Nephron progenitor cell (in vitro differentiated cells): Measurements from ENCODE around the gene TUBAL3.

Source experiments
- DNase-seq: peaks from one replicate; pipeline ENCODE4 v3.0.0; 2021
- H3K27ac Mint-ChIP-seq: 2 replicates; pipeline ENCODE4 v1.8.0; 2021; ENCODE audit warnings: mild to moderate bottlenecking, moderate library complexity, mixed read lengths
- H3K27me3 Mint-ChIP-seq: 2 replicates; pipeline ENCODE4 v1.8.0; 2021; ENCODE audit warnings: mild to moderate bottlenecking, low read depth, mixed read lengths; ENCODE audit not compliant: poor library complexity
- H3K36me3 Mint-ChIP-seq: 2 replicates; pipeline ENCODE4 v1.8.0; 2021; ENCODE audit warnings: low read depth, mixed read lengths
- H3K4me1 Mint-ChIP-seq: 2 replicates; pipeline ENCODE4 v1.8.0; 2021; ENCODE audit warnings: mixed read lengths
- H3K4me3 Mint-ChIP-seq: 2 replicates; pipeline ENCODE4 v1.8.0; 2021; ENCODE audit warnings: mild to moderate bottlenecking, moderate library complexity, mixed read lengths
- H3K9me3 Mint-ChIP-seq: 2 replicates; pipeline ENCODE4 v1.8.0; 2021; ENCODE audit warnings: mild to moderate bottlenecking, moderate library complexity, mixed read lengths
- TF ChIP-seq, protein P1 (sequence below): fragments of 200-600 bp; sonication (generic); IDR thresholded peaks from 2 replicates; pipeline ENCODE4 v1.5.0; 2021; ENCODE audit warnings: antibody characterized with exemption

The TUBAL3 gene

DNA sequence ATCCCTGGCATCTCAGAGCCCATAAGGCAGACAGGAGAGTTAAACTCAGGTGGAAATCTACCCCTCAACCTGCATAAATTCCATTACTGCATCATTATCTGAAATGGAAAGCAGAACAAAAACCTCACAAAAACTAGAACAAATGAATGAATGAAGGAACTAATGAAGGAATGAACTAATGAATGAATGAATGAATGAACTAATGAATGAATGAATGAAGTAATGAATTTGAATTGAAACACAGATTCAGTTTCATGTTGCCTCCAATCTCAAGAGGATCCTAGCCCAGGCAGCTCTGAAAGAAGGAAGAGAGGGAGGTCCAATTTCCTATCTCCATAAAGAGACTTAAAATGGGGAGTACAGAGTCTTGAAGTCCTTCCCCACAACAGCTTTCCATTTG is 41.8 kb downstream of the TUBAL3 start:
- TF ChIP-seq, protein P1, sequence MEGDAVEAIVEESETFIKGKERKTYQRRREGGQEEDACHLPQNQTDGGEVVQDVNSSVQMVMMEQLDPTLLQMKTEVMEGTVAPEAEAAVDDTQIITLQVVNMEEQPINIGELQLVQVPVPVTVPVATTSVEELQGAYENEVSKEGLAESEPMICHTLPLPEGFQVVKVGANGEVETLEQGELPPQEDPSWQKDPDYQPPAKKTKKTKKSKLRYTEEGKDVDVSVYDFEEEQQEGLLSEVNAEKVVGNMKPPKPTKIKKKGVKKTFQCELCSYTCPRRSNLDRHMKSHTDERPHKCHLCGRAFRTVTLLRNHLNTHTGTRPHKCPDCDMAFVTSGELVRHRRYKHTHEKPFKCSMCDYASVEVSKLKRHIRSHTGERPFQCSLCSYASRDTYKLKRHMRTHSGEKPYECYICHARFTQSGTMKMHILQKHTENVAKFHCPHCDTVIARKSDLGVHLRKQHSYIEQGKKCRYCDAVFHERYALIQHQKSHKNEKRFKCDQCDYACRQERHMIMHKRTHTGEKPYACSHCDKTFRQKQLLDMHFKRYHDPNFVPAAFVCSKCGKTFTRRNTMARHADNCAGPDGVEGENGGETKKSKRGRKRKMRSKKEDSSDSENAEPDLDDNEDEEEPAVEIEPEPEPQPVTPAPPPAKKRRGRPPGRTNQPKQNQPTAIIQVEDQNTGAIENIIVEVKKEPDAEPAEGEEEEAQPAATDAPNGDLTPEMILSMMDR = no peak
- Mint-ChIP-seq H3K36me3 (no peaks in the 10 kb centered on the region), H3K27ac (no peak overlapping the region), H3K4me1 (peaks cover 50% of the 10 kb centered on the region), H3K27me3 (peaks cover 19% of the 10 kb centered on the region), H3K9me3 (peaks cover 13% of the 10 kb centered on the region), H3K4me3 (no peak overlapping the region)
- DNase-seq = no peak

DNA sequence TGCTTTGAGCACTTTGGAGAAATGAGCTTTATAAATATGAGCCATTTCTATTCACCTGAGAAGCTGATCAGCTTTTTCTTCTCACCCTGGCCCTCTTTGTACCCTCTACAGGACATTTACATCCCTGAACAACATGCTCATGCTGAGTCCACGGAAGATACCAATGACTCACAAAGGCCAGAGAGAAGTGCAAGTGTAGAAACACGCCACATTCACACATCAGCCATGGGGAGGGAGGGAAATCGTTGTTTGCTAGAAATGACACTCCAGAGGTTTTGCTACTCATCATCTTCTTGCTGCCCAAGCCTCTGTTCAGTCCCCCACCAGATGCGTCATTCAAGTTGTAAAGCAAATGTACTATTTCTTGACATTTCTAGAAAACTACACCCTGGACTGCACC is 42.7 kb downstream of the TUBAL3 start:
- Mint-ChIP-seq H3K9me3 (peaks cover 22% of the 10 kb centered on the region), H3K4me3 (no peak overlapping the region), H3K4me1 (peaks cover 50% of the 10 kb centered on the region), H3K27ac (no peak overlapping the region), H3K36me3 (no peaks in the 10 kb centered on the region), H3K27me3 (peaks cover 19% of the 10 kb centered on the region)
- TF ChIP-seq, protein P1 = no peak
- no peak for DNase-seq

DNA sequence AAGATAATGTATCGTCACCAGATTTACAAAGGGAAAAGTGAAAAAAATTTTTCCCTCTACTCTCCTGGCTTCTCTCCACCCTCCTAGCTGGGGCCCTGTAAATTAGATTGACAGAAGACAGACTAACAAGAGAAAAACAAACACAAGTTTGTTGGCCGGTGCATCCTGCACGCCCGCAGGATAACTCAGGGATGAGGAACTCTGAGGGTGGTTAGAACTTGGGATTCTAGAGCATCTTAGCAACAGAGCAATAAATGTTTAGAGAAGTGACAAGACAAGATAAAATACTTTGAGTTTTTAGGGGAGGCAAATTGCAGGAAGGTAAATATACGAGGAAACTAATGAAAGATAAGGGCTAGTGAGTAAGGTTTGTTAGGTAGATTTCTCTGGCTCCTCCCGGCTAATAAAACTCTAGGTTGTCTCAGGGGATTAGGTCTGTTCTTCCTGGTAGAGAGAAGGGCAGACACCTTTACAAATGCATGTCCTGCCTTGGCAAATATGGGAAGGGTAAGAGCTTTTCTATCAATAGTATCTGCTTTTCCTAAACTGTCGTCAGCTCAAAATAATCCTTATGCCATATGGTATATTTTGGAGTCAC is 44.2 kb downstream of the TUBAL3 start:
- Mint-ChIP-seq H3K4me3 (no peak overlapping the region), H3K9me3 (peaks cover 22% of the 10 kb centered on the region), H3K27ac (peak overlapping the region; percentile 84), H3K27me3 (peaks cover 10% of the 10 kb centered on the region), H3K4me1 (peaks cover 36% of the 10 kb centered on the region), H3K36me3 (no peaks in the 10 kb centered on the region)
- DNase-seq = no peak
- TF ChIP-seq, protein P1 = no peak

DNA sequence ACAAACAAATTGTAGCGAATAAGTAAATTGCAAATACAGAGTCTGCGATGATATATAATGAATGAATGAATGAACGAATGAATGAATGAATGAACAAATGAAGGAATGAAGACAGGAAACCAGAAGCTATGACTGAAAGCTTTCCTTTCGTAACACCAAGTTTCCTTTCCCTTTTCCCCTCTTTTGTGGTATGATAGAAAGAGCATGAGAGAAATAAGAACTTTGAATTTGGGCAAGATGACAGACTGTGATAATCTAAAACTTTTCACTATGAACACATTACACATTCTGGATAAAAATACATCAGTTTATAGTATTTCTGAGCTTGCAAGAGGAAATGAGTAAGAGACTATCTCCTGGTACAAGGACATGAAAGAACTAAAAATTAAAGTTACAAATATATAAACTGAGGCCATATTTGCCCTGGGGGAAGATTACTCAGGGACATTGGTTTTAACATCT is 48.3 kb downstream of the TUBAL3 start:
- Mint-ChIP-seq H3K36me3 (no peaks in the 10 kb centered on the region), H3K4me1 (peaks cover 17% of the 10 kb centered on the region), H3K27ac (no peak overlapping the region), H3K9me3 (peaks cover 13% of the 10 kb centered on the region), H3K4me3 (no peak overlapping the region), H3K27me3 (no peaks in the 10 kb centered on the region)
- TF ChIP-seq, protein P1 = no peak
- DNase-seq = no peak

DNA sequence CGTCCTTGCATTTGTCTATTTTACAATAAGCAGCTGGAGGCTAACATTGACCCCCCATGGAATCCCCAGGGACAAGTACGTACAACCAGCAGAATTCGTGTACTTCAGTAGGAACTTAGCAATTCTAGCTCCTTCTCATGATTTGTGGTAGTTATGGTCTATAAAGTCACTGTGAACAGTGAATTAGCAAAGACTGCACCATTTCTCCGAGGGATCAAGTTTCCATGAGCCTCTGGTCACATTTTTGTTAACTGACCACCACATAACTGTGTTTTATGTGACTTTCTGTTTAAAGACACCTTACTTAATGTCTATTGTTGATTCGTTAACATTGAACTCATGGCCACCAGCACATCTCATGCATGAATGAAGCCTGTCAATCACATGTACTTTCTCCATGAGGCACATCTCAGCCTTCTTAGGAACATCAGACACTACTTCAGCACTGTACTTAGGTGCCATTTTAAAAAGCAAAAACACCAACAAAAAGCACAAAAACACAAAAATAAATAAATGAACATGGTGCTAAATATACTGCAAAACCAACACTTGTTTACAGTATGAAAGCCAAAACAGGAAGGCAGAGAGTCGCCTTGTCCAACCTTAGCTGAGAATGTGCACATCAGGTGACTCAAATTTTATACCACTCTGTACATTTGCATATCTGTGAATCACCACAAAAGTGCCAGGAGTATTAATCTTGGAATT is 48.9 kb downstream of the TUBAL3 start:
- Mint-ChIP-seq H3K4me1 (peaks cover 14% of the 10 kb centered on the region), H3K27me3 (no peaks in the 10 kb centered on the region), H3K27ac (no peak overlapping the region), H3K4me3 (no peak overlapping the region), H3K36me3 (no peaks in the 10 kb centered on the region), H3K9me3 (peaks cover 13% of the 10 kb centered on the region)
- TF ChIP-seq, protein P1 = no peak
- DNase-seq = no peak

DNA sequence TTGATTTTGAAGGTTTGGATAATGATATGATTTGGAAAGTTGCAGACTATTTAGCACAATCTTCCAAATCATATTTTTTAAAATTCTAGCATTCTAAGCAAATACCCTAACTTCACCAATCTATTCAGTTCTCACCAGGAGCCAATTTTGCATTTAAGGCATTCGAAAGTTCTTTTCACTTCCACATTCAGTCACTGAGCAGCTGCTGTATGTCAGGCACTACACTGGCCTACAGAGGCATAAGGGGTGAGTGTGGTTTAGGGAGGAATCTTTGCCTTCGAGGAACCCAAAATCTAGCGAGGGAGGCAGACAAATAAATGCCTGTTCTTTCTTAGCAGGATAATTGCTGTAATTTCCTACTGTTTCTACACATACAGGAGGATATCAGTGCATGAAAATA is 50.6 kb downstream of the TUBAL3 start:
- no peaks in the 10 kb centered on the region for H3K27me3 Mint-ChIP-seq
- peaks cover 13% of the 10 kb centered on the region for H3K9me3 Mint-ChIP-seq
- TF ChIP-seq, protein P1 = no peak
- no peak for DNase-seq
- H3K4me1 Mint-ChIP-seq = no peaks in the 10 kb centered on the region
- no peak overlapping the region for H3K4me3 Mint-ChIP-seq
- H3K36me3 Mint-ChIP-seq = no peaks in the 10 kb centered on the region
- no peak overlapping the region for H3K27ac Mint-ChIP-seq
